Measurements from ENCODE around the gene SMIM35. TPM values are rescaled to one million over a fixed set of nuclear protein-coding genes. Genes with fewer than 3 reads are reported as not detected.

SMIM35 gene
- total and polyA plus RNA-seq, 2 donors (not counting 3 experiments of a cell fraction or from before 2014, with no cell fraction given) = not detected

GRCh38 chr11:118115048-118115447 lies 28.3 kb upstream of the SMIM35 start:
- Histone ChIP-seq H3K4me1 (ENCODE audit: control insufficient read depth, extremely low read depth, insufficient read depth, low read length) (no peaks in the 10 kb centered on the region), H3K36me3 (ENCODE audit: control insufficient read depth in 2 of 2, extremely low read depth in 1 of 2, insufficient read depth in 2 of 2, low read length in 2 of 2) (no peaks in the 10 kb centered on the region), H3K4me2 (ENCODE audit: insufficient read depth, low read length) (no peak overlapping the region), H2AFZ (ENCODE audit: low read depth, low read length) (no peak overlapping the region), H3K9me3 (replicated peaks; ENCODE audit: control insufficient read depth, insufficient read depth, low read length) (no peaks in the 10 kb centered on the region), H3K9ac (replicated peaks; ENCODE audit: extremely low read depth, insufficient read depth, low read length) (no peak overlapping the region), H3K27me3 (ENCODE audit: control insufficient read depth in 2 of 2, insufficient read depth in 2 of 2, low read length in 2 of 2) (peaks cover 6 to 13% of the 10 kb centered on the region in 2 experiments), H3K9me1 (replicated peaks; ENCODE audit: control insufficient read depth, extremely low read depth, insufficient read depth, low read length) (no peaks in the 10 kb centered on the region), H3K79me2 (ENCODE audit: control insufficient read depth, insufficient read depth, low read length) (no peaks in the 10 kb centered on the region), H4K20me1 (replicated peaks; ENCODE audit: control insufficient read depth, extremely low read depth, insufficient read depth, low read length) (no peaks in the 10 kb centered on the region), H3K4me3 (replicated peaks in 1 of 3; ENCODE audit: insufficient read depth in 1 of 3, low read depth in 1 of 3, low read length in 3 of 3) (no peak overlapping the region), H3K27ac (ENCODE audit: insufficient read depth, low read depth, low read length) (no peak overlapping the region)
- FAIRE-seq (no peak), DNase-seq (ENCODE audit: low read depth, low spot score) (no peak)
- no TSS peak for BruUV-seq (replicated peaks)
- dilution Hi-C loops (cut with MboI; ENCODE audit: extremely low pct_ligation_motif_present, low sequenced_read_pairs) = no loop called here
- intact Hi-C loops (cut with micrococcal nuclease) = no loop called here
- CTCF ChIA-PET = no interaction called here
- POLR2A ChIA-PET = no interaction called here
- TF ChIP-seq FOS (IDR thresholded peaks at IDR 0.05; ENCODE audit: borderline replicate concordance, insufficient read depth, low read length) = no peak
- TF ChIP-seq MYC (IDR thresholded peaks at IDR 0.05; ENCODE audit: low read depth, low read length) = no peak

- dilution Hi-C loops (cut with MboI; ENCODE audit: extremely low pct_ligation_motif_present, low sequenced_read_pairs) (no loop called here), intact Hi-C loops (cut with micrococcal nuclease) (no loop called here)
- Histone ChIP-seq H3K4me1 (ENCODE audit: control insufficient read depth, extremely low read depth, insufficient read depth, low read length) (no peaks in the 10 kb centered on the region), H3K4me3 (replicated peaks in 1 of 3; ENCODE audit: insufficient read depth in 1 of 3, low read depth in 1 of 3, low read length in 3 of 3) (no peak overlapping the region), H3K27ac (ENCODE audit: insufficient read depth, low read depth, low read length) (no peak overlapping the region), H3K9me3 (replicated peaks; ENCODE audit: control insufficient read depth, insufficient read depth, low read length) (no peaks in the 10 kb centered on the region), H3K9ac (replicated peaks; ENCODE audit: extremely low read depth, insufficient read depth, low read length) (no peak overlapping the region), H3K79me2 (ENCODE audit: control insufficient read depth, insufficient read depth, low read length) (no peaks in the 10 kb centered on the region), H2AFZ (ENCODE audit: low read depth, low read length) (no peak overlapping the region), H4K20me1 (replicated peaks; ENCODE audit: control insufficient read depth, extremely low read depth, insufficient read depth, low read length) (no peaks in the 10 kb centered on the region), H3K27me3 (ENCODE audit: control insufficient read depth in 2 of 2, insufficient read depth in 2 of 2, low read length in 2 of 2) (peaks cover 5 to 6% of the 10 kb centered on the region in 2 experiments), H3K9me1 (replicated peaks; ENCODE audit: control insufficient read depth, extremely low read depth, insufficient read depth, low read length) (no peaks in the 10 kb centered on the region), H3K36me3 (ENCODE audit: control insufficient read depth in 2 of 2, extremely low read depth in 1 of 2, insufficient read depth in 2 of 2, low read length in 2 of 2) (no peaks in the 10 kb centered on the region), H3K4me2 (ENCODE audit: insufficient read depth, low read length) (no peak overlapping the region)
- no TSS peak for BruUV-seq (replicated peaks)
- CTCF ChIA-PET = interaction anchor here (0.8 to 0.9 kb wide), 2 partner anchors 57 to 84 kb away, joined by 3 to 4 read pairs; no protein-coding TSS in a partner anchor
- no peak for FAIRE-seq
- DNase-seq (ENCODE audit: low read depth, low spot score) = no peak
- POLR2A ChIA-PET = no interaction called here
- TF ChIP-seq GATA2 (IDR thresholded peaks at IDR 0.05; ENCODE audit: insufficient read depth, insufficient read length, low read depth, low read length) (no peak), POLR2AphosphoS5 (IDR thresholded peaks at IDR 0.05; ENCODE audit: insufficient read depth, low read depth, low read length) (no peak), MYC (IDR thresholded peaks at IDR 0.05; ENCODE audit: low read depth, low read length) (no peak), FOS (IDR thresholded peaks at IDR 0.05; ENCODE audit: borderline replicate concordance, insufficient read depth, low read length) (no peak), JUN (IDR thresholded peaks at IDR 0.05; ENCODE audit: borderline replicate concordance, insufficient read depth, insufficient read length, low read depth) (no peak)
These were observed 27.5 kb upstream of the SMIM35 start for GRCh38 chr11:118114266-118114665.

Measured in endothelial cell of umbilical vein (primary cell).